Astrocyte (in vitro differentiated cells and primary cell): Measurements from ENCODE around the gene ZNF609. TPM values are rescaled to one million over a fixed set of nuclear protein-coding genes. Genes with fewer than 3 reads are reported as not detected.

ENCODE experiments used
- DNase-seq: peaks from one replicate; pipeline ENCODE4 v3.0.0-alpha.2; 2010; ENCODE audit warnings: low read depth
- FAIRE-seq: peaks from 2 replicates; lab custom pipeline; 2011; peaks lifted over from hg19 to GRCh38; lab: Jason Lieb, UNC
- H2AFZ ChIP-seq: 2 replicates; pipeline ENCODE4 v1.6.0; 2012; ENCODE audit warnings: low read depth, low read length, inconsistent platforms
- H3K27ac ChIP-seq: 2 replicates; pipeline ENCODE4 v1.5.1; 2011; ENCODE audit warnings: low read depth, low read length, inconsistent platforms
- H3K27me3 ChIP-seq: 2 replicates; pipeline ENCODE4 v1.6.0; 2011; ENCODE audit warnings: low read length, inconsistent platforms; ENCODE audit not compliant: insufficient read depth
- H3K36me3 ChIP-seq: 2 replicates; pipeline ENCODE4 v1.5.1; 2011; ENCODE audit warnings: low read length, inconsistent platforms; ENCODE audit not compliant: insufficient read depth
- H3K4me1 ChIP-seq: 2 replicates; pipeline ENCODE4 v1.5.1; 2011; ENCODE audit warnings: low read length, inconsistent platforms; ENCODE audit not compliant: insufficient read depth
- H3K4me2 ChIP-seq: 2 replicates; pipeline ENCODE4 v1.6.0; 2012; ENCODE audit warnings: low read length, inconsistent platforms
- H3K4me3 ChIP-seq: 2 replicates; pipeline ENCODE4 v1.5.1; 2011; ENCODE audit warnings: low read depth, mild to moderate bottlenecking, low read length, inconsistent platforms; ENCODE audit not compliant: insufficient read depth
- H3K79me2 ChIP-seq: 2 replicates; pipeline ENCODE4 v1.6.0; 2012; ENCODE audit warnings: mild to moderate bottlenecking, low read length, inconsistent platforms; ENCODE audit not compliant: insufficient read depth
- H3K9ac ChIP-seq: 2 replicates; pipeline ENCODE4 v1.6.0; 2012; ENCODE audit warnings: mild to moderate bottlenecking, low read length, inconsistent platforms
- H3K9me3 ChIP-seq: 2 replicates; pipeline ENCODE4 v1.5.1; 2012; ENCODE audit warnings: low read depth, mild to moderate bottlenecking, low read length, inconsistent platforms; ENCODE audit not compliant: insufficient read depth
- H4K20me1 ChIP-seq: 2 replicates; pipeline ENCODE4 v1.6.0; 2012; ENCODE audit warnings: low read length, inconsistent platforms; ENCODE audit not compliant: insufficient read depth
- H3K27ac Mint-ChIP-seq: one replicate; pipeline ENCODE4 v1.8.0; 2021; ENCODE audit warnings: mild to moderate bottlenecking, mixed read lengths; ENCODE audit not compliant: unreplicated experiment
- H3K27me3 Mint-ChIP-seq: one replicate; pipeline ENCODE4 v1.8.0; 2021; ENCODE audit warnings: low read depth, mixed read lengths; ENCODE audit not compliant: unreplicated experiment
- H3K36me3 Mint-ChIP-seq: one replicate; pipeline ENCODE4 v1.8.0; 2021; ENCODE audit warnings: low read depth, mixed read lengths; ENCODE audit not compliant: unreplicated experiment
- H3K4me1 Mint-ChIP-seq: one replicate; pipeline ENCODE4 v1.8.0; 2021; ENCODE audit warnings: low read depth, mixed read lengths; ENCODE audit not compliant: unreplicated experiment
- H3K4me3 Mint-ChIP-seq: one replicate; pipeline ENCODE4 v1.8.0; 2021; ENCODE audit warnings: mild to moderate bottlenecking, moderate library complexity, mixed read lengths; ENCODE audit not compliant: unreplicated experiment
- H3K9me3 Mint-ChIP-seq: one replicate; pipeline ENCODE4 v1.8.0; 2021; ENCODE audit warnings: mild to moderate bottlenecking, mixed read lengths; ENCODE audit not compliant: unreplicated experiment
- EZH2 ChIP-seq: IDR thresholded peaks from 2 replicates; pipeline ENCODE4 v1.6.1; 2012; ENCODE audit warnings: mild to moderate bottlenecking, low read length, inconsistent platforms; ENCODE audit not compliant: insufficient read depth
- total RNA-seq: library from RNA; stranded (reverse); gene quantifications from 2 replicates; pipeline ENCODE4 v1.2.1, GENCODE V29; 2021
- TF ChIP-seq, protein P1 (sequence below): IDR thresholded peaks from 2 replicates; pipeline ENCODE4 v1.5.1; 2011; ENCODE audit warnings: low read depth, mild to moderate bottlenecking, inconsistent platforms, low read length, moderate library complexity; ENCODE audit not compliant: insufficient read depth

Gene ZNF609
- total RNA-seq, 1 donor from 2014 or later, result 38.5 TPM

GRCh38 chr15:64515196-64515595 is 54.8 kb downstream of the ZNF609 start:
- Histone ChIP-seq H4K20me1 (peaks cover 67% of the 10 kb centered on the region), H3K27ac (no peak overlapping the region), H2AFZ (no peak overlapping the region), H3K4me1 (no peaks in the 10 kb centered on the region), H3K36me3 (no peaks in the 10 kb centered on the region), H3K79me2 (peaks cover 87% of the 10 kb centered on the region), H3K27me3 (no peaks in the 10 kb centered on the region), H3K4me3 (no peak overlapping the region), H3K4me2 (no peak overlapping the region), H3K9ac (no peak overlapping the region), H3K9me3 (no peaks in the 10 kb centered on the region)
- DNase-seq, result no peak
- Mint-ChIP-seq H3K36me3 (peaks cover 4% of the 10 kb centered on the region), H3K4me3 (no peak overlapping the region), H3K4me1 (peaks cover 13% of the 10 kb centered on the region), H3K9me3 (no peaks in the 10 kb centered on the region), H3K27me3 (no peaks in the 10 kb centered on the region), H3K27ac (no peak overlapping the region)
- TF ChIP-seq, protein P1, sequence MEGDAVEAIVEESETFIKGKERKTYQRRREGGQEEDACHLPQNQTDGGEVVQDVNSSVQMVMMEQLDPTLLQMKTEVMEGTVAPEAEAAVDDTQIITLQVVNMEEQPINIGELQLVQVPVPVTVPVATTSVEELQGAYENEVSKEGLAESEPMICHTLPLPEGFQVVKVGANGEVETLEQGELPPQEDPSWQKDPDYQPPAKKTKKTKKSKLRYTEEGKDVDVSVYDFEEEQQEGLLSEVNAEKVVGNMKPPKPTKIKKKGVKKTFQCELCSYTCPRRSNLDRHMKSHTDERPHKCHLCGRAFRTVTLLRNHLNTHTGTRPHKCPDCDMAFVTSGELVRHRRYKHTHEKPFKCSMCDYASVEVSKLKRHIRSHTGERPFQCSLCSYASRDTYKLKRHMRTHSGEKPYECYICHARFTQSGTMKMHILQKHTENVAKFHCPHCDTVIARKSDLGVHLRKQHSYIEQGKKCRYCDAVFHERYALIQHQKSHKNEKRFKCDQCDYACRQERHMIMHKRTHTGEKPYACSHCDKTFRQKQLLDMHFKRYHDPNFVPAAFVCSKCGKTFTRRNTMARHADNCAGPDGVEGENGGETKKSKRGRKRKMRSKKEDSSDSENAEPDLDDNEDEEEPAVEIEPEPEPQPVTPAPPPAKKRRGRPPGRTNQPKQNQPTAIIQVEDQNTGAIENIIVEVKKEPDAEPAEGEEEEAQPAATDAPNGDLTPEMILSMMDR, result no peak
- TF ChIP-seq EZH2, result no peak
- no peak for FAIRE-seq

GRCh38 chr15:64515825-64516224 is 55.4 kb downstream of the ZNF609 start:
- Histone ChIP-seq H3K4me1 (no peaks in the 10 kb centered on the region), H3K9ac (no peak overlapping the region), H3K4me2 (no peak overlapping the region), H3K4me3 (no peak overlapping the region), H2AFZ (no peak overlapping the region), H3K36me3 (no peaks in the 10 kb centered on the region), H3K79me2 (peaks cover 86% of the 10 kb centered on the region), H3K9me3 (no peaks in the 10 kb centered on the region), H3K27me3 (no peaks in the 10 kb centered on the region), H3K27ac (no peak overlapping the region), H4K20me1 (peaks cover 68% of the 10 kb centered on the region)
- no peak for FAIRE-seq
- peaks cover 14% of the 10 kb centered on the region for H3K4me1 Mint-ChIP-seq
- no peak overlapping the region for H3K27ac Mint-ChIP-seq
- no peak for TF ChIP-seq EZH2
- TF ChIP-seq, protein P1, result no peak
- no peak overlapping the region for H3K4me3 Mint-ChIP-seq
- H3K27me3 Mint-ChIP-seq, result no peaks in the 10 kb centered on the region
- peaks cover 3% of the 10 kb centered on the region for H3K36me3 Mint-ChIP-seq
- DNase-seq, result no peak
- no peaks in the 10 kb centered on the region for H3K9me3 Mint-ChIP-seq

DNA sequence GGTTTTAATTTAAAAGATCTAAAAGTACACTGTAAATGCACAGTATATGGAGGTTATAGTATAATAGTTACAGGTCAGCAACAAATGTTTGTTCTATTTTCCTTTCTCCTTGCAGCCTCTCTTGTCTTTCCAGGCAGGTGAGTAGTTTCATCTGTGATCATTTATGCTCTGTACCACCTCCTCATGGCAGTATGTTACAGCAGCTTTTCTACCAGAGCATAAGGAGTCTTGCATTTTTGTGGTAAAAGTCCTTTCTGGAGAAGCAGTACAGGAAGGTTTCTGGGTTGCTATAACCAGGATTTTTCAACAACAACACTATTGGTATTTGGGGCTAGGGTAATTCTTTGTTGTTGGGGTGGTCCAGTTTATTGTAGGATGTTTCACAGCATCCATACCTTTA is 59.5 kb downstream of the ZNF609 start:
- no peaks in the 10 kb centered on the region for H3K27me3 ChIP-seq
- H3K36me3 Mint-ChIP-seq, result peaks cover 3% of the 10 kb centered on the region
- no peak overlapping the region for H3K27ac ChIP-seq
- H3K4me3 Mint-ChIP-seq, result no peak overlapping the region
- DNase-seq, result no peak
- H3K4me1 Mint-ChIP-seq, result peaks cover 26% of the 10 kb centered on the region
- H3K4me3 ChIP-seq, result no peak overlapping the region
- no peaks in the 10 kb centered on the region for H3K36me3 ChIP-seq
- H2AFZ ChIP-seq, result no peak overlapping the region
- H3K4me2 ChIP-seq, result no peak overlapping the region
- peaks cover 65% of the 10 kb centered on the region for H4K20me1 ChIP-seq
- H3K9me3 Mint-ChIP-seq, result no peaks in the 10 kb centered on the region
- TF ChIP-seq, protein P1, result no peak
- H3K79me2 ChIP-seq, result peaks cover 91% of the 10 kb centered on the region
- no peak for FAIRE-seq
- no peaks in the 10 kb centered on the region for H3K27me3 Mint-ChIP-seq
- peaks cover 14% of the 10 kb centered on the region for H3K4me1 ChIP-seq
- H3K27ac Mint-ChIP-seq, result no peak overlapping the region
- H3K9me3 ChIP-seq, result no peaks in the 10 kb centered on the region
- no peak overlapping the region for H3K9ac ChIP-seq
